BJ (cell line): Measurements from ENCODE around the gene CDK14. TPM values are rescaled to one million over a fixed set of nuclear protein-coding genes. Genes with fewer than 3 reads are reported as not detected.
A peak's percentile ranks its signal among the peaks of the same experiment; 100 is the strongest.

Experiments used
- CTCF ChIA-PET: fragments of 350-600 bp; formaldehyde crosslinking; extraction: SDS; loops from one replicate; lab custom pipeline; 2021; ENCODE audit warnings: antibody characterized with exemption, inconsistent platforms; lab: Yijun Ruan, JAX
- POLR2A ChIA-PET: fragments of 300-600 bp; sonication (Branson Sonifier 250); formaldehyde crosslinking; extraction: SDS; loops from one replicate; lab custom pipeline; 2021; ENCODE audit warnings: antibody characterized with exemption; lab: Charles Lee
- DNase-seq: peaks from one replicate; pipeline ENCODE4 v3.0.0-alpha.2; 2011; ENCODE audit warnings: low read depth
- H3K27me3 ChIP-seq: 2 replicates; pipeline ENCODE4 v1.6.0; 2011; ENCODE audit warnings: low read length; ENCODE audit not compliant: control insufficient read depth, insufficient read depth
- H3K36me3 ChIP-seq: 2 replicates; pipeline ENCODE4 v1.5.1; 2011; ENCODE audit warnings: low read length; ENCODE audit not compliant: control insufficient read depth, insufficient read depth
- H3K4me3 ChIP-seq: 2 replicates; pipeline ENCODE4 v1.5.1; 2011; ENCODE audit warnings: low read depth, mild to moderate bottlenecking, control low read depth, low read length
- CTCF ChIP-seq: IDR thresholded peaks from 2 replicates; pipeline ENCODE4 v1.5.1; 2011; ENCODE audit warnings: low read depth, mild to moderate bottlenecking, control low read depth, inconsistent platforms, low read length, moderate library complexity; ENCODE audit not compliant: insufficient read depth
- polyA plus RNA-seq: library from polyadenylated mRNA; depleted of rRNA; stranded (reverse); fragments of >200 nt; gene quantifications from 2 replicates; pipeline ENCODE4 v1.2.3, GENCODE V29; 2011

The CDK14 gene
- polyA plus RNA-seq, 1 experiment, result 6.7 TPM

- Histone ChIP-seq H3K36me3 (no peaks in the 10 kb centered on the region; the same call in 1 of the 2 replicates), H3K4me3 (no peak overlapping the region), H3K27me3 (no peaks in the 10 kb centered on the region)
- POLR2A ChIA-PET, result interaction anchor here (1.1 kb wide), 1 partner anchor 9 kb away, joined by 3 read pairs; no protein-coding TSS in a partner anchor
- CTCF ChIA-PET, result interaction anchor here (0.5 to 1.2 kb wide), 3 partner anchors 9 to 365 kb away, joined by 3 read pairs; no protein-coding TSS in a partner anchor
- no peak for DNase-seq
- TF ChIP-seq CTCF, result no peak
Observed at GRCh38 chr7:90817151-90817550, 221.0 kb downstream of the CDK14 start.

- Histone ChIP-seq H3K27me3 (no peaks in the 10 kb centered on the region), H3K36me3 (no peaks in the 10 kb centered on the region; the same call in 1 of the 2 replicates), H3K4me3 (no peak overlapping the region)
- DNase-seq, result no peak
- ChIA-PET CTCF (interaction anchor here (1.0 to 1.2 kb wide), 2 partner anchors 8 to 217 kb away, joined by 3 read pairs; no protein-coding TSS in a partner anchor), POLR2A (interaction anchor here (1.1 kb wide), 1 partner anchor 8 kb away, joined by 3 read pairs; no protein-coding TSS in a partner anchor)
- no peak for TF ChIP-seq CTCF
Observed at GRCh38 chr7:90817846-90818245, 221.7 kb downstream of the CDK14 start.

- DNase-seq, result no peak
- no peak for TF ChIP-seq CTCF
- H3K36me3 ChIP-seq, result no peaks in the 10 kb centered on the region; the same call in 1 of the 2 replicates
- ChIA-PET CTCF (interaction anchor here (0.6 kb wide), 1 partner anchor 217 kb away, joined by 3 read pairs; no protein-coding TSS in a partner anchor), POLR2A (no interaction called here)
- H3K4me3 ChIP-seq, result no peak overlapping the region
- no peaks in the 10 kb centered on the region for H3K27me3 ChIP-seq
Observed at GRCh38 chr7:90818341-90818740, 222.2 kb downstream of the CDK14 start.

- Histone ChIP-seq H3K36me3 (no peaks in the 10 kb centered on the region; the same call in 1 of the 2 replicates), H3K4me3 (no peak overlapping the region), H3K27me3 (no peaks in the 10 kb centered on the region)
- CTCF ChIA-PET, result interaction anchor here (1.1 kb wide), 1 partner anchor 212 kb away, joined by 3 read pairs; no protein-coding TSS in a partner anchor
- POLR2A ChIA-PET, result no interaction called here
- no peak for TF ChIP-seq CTCF
- no peak for DNase-seq
Observed at GRCh38 chr7:90821961-90822620, 226.0 kb downstream of the CDK14 start.

- H3K4me3 ChIP-seq, result no peak overlapping the region
- no peaks in the 10 kb centered on the region for H3K27me3 ChIP-seq
- ChIA-PET CTCF (interaction anchor here (1.2 to 1.5 kb wide), 3 partner anchors 8 to 209 kb away, joined by 3 to 6 read pairs (median 5); no protein-coding TSS in a partner anchor), POLR2A (no interaction called here)
- H3K36me3 ChIP-seq, result no peaks in the 10 kb centered on the region; the same call in 1 of the 2 replicates
- peak; percentile 41 for DNase-seq
- TF ChIP-seq CTCF, result no peak
Observed at GRCh38 chr7:90824386-90825307, 228.5 kb downstream of the CDK14 start.
